Cardiac muscle cell (in vitro differentiated cells and primary cell): Measurements from ENCODE around the gene SLC9A9. TPM values are rescaled to one million over a fixed set of nuclear protein-coding genes. Genes with fewer than 3 reads are reported as not detected.

ENCODE experiments used
- DNase-seq, 2 donors: peaks; one replicate each; pipeline versions ENCODE4 v3.0.0 to v3.0.0-alpha.2; 2010 to 2017; ENCODE audit warnings: low read depth in 1 of 2, low spot score in 1 of 2
- H3K27ac ChIP-seq: fragments of 200-600 bp; sonication (generic); 2 replicates; pipeline ENCODE4 v1.5.1; 2016
- H3K27me3 ChIP-seq: fragments of 200-600 bp; sonication (generic); 2 replicates; pipeline ENCODE4 v1.6.0; 2016; ENCODE audit warnings: control low read depth
- H3K36me3 ChIP-seq: fragments of 200-600 bp; sonication (generic); 2 replicates; pipeline ENCODE4 v1.5.1; 2016; ENCODE audit warnings: control low read depth
- H3K4me1 ChIP-seq: fragments of 200-600 bp; sonication (generic); 2 replicates; pipeline ENCODE4 v1.8.1; 2017; ENCODE audit warnings: low read depth, mild to moderate bottlenecking, mixed run types
- H3K4me3 ChIP-seq: fragments of 200-600 bp; sonication (generic); 2 replicates; pipeline ENCODE4 v1.5.1; 2016; ENCODE audit warnings: mild to moderate bottlenecking
- H3K9me3 ChIP-seq: fragments of 200-600 bp; sonication (generic); 2 replicates; pipeline ENCODE4 v1.5.1; 2017; ENCODE audit warnings: low read depth, mild to moderate bottlenecking, control low read depth
- CTCF ChIP-seq: IDR thresholded peaks from 2 replicates; pipeline ENCODE4 v1.5.1; 2012; ENCODE audit warnings: low read depth, mild to moderate bottlenecking, low read length
- polyA plus RNA-seq: library from polyadenylated mRNA; unstranded; fragments of >200 nt; fragmentation: Nextera tagmentation; extraction: Ambion mirVana; gene quantifications from 2 replicates; pipeline ENCODE4 v1.2.1, GENCODE V29; 2016
- total RNA-seq: library from RNA; depleted of rRNA; stranded (reverse); fragments of >200 nt; gene quantifications from 2 replicates; pipeline ENCODE4 v1.2.3, GENCODE V29; 2016

Gene SLC9A9
- total and polyA plus RNA-seq, 2 experiments from 2014 or later: 0.73 to 1.5 TPM

DNA sequence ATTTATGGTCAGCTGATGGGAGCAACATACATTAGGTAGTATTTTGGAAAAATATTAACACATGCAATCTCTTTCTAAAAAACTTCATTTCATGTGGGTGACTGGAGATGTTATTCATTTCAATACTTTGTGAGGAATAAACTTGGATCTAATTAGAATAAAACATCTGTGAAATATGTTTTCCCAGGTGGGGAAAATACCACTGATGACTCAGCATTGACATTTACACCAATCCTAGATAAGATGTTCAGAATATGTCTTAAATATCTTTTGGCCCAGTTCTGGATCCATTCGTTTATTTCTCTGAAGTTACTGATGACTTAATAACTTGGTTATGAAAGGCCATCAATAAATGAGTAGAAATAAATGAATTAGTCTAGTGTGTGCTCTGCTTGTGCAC lies 481.1 kb downstream of the SLC9A9 start:
- TF ChIP-seq CTCF: no peak
- Histone ChIP-seq H3K27me3 (no peaks in the 10 kb centered on the region), H3K36me3 (no peaks in the 10 kb centered on the region), H3K4me1 (no peaks in the 10 kb centered on the region), H3K4me3 (no peak overlapping the region), H3K27ac (no peak overlapping the region), H3K9me3 (no peaks in the 10 kb centered on the region)
- no peak for DNase-seq

- DNase-seq: no peak
- H3K4me1 ChIP-seq: no peaks in the 10 kb centered on the region
- H3K9me3 ChIP-seq: no peaks in the 10 kb centered on the region
- no peak for TF ChIP-seq CTCF
- H3K36me3 ChIP-seq: no peaks in the 10 kb centered on the region
- H3K27me3 ChIP-seq: no peaks in the 10 kb centered on the region
- H3K27ac ChIP-seq: no peak overlapping the region
- H3K4me3 ChIP-seq: no peak overlapping the region
These were observed 481.6 kb downstream of the SLC9A9 start for GRCh38 chr3:143366672-143367071.

DNA sequence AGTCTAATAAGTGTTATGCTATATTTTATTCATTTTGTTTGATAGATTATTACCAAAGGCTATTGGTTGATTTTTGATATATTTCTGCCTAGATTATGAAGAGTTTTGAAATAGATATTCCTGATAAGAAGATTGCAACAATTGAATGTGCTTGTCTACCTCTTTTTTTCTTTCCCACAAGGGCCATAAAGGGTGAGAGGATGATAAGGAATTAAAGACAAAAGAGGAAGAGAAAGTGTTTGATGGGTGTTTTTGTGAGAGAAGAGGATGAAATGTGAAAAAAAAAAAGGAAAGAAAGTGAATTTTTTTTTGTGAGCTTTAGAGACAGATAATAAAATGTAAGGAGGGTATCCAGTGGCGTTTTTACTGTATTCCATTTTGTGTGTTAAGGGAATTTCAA lies 484.3 kb downstream of the SLC9A9 start:
- H3K27ac ChIP-seq: no peak overlapping the region
- H3K27me3 ChIP-seq: no peaks in the 10 kb centered on the region
- H3K9me3 ChIP-seq: no peaks in the 10 kb centered on the region
- no peaks in the 10 kb centered on the region for H3K4me1 ChIP-seq
- H3K4me3 ChIP-seq: no peak overlapping the region
- no peak for TF ChIP-seq CTCF
- no peaks in the 10 kb centered on the region for H3K36me3 ChIP-seq
- DNase-seq: no peak

DNA sequence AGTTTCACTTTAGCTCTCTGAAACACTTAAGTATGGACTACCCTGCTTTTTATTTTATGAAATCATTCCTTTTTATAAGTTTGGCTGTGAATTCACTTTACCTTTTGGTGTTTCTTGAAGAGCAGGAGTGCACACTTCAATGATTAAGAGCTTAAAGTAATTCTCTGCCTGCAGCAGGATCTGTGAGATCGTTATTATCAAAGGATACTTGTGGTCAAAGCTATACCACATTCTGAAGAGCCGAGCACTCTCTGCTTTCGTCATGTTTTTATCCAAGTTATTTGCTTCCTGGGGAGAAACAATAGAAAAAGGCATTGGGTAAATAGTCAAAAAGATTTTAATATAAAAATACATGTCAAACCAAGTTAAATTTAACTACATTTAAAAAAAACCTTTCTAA lies 485.0 kb downstream of the SLC9A9 start:
- Histone ChIP-seq H3K4me3 (no peak overlapping the region), H3K27ac (no peak overlapping the region), H3K4me1 (no peaks in the 10 kb centered on the region), H3K9me3 (no peaks in the 10 kb centered on the region), H3K36me3 (no peaks in the 10 kb centered on the region), H3K27me3 (no peaks in the 10 kb centered on the region)
- no peak for TF ChIP-seq CTCF
- peak in 1 of 2 donors; percentile 80 for DNase-seq

GRCh38 chr3:143362115-143362991 lies 485.9 kb downstream of the SLC9A9 start:
- DNase-seq: peak in 1 of 2 donors; percentile 26
- no peak for TF ChIP-seq CTCF
- Histone ChIP-seq H3K27ac (no peak overlapping the region), H3K9me3 (no peaks in the 10 kb centered on the region), H3K36me3 (no peaks in the 10 kb centered on the region), H3K4me1 (no peaks in the 10 kb centered on the region), H3K27me3 (no peaks in the 10 kb centered on the region), H3K4me3 (no peak overlapping the region)
